HepG2 (cell line): ENCODE measurements around the gene GDF11. TPM values are rescaled to one million over a fixed set of nuclear protein-coding genes. Genes with fewer than 3 reads are reported as not detected.
A peak's percentile ranks its signal among the peaks of the same experiment; 100 is the strongest.

ENCODE experiments used
- AKNA ChIP-seq: sonication (generic); formaldehyde crosslinking; IDR thresholded peaks from 2 replicates; pipeline ENCODE4 v1.4.0; 2020; ENCODE audit warnings: missing genetic modification reagents, borderline replicate concordance
- DBP ChIP-seq: sonication (generic); formaldehyde crosslinking; IDR thresholded peaks from 2 replicates; pipeline ENCODE4 v1.4.0; 2020; ENCODE audit warnings: missing genetic modification reagents; ENCODE audit errors: not compliant biosample characterization
- HIC2 ChIP-seq: sonication (generic); formaldehyde crosslinking; IDR thresholded peaks from 2 replicates; pipeline ENCODE4 v1.9.0; 2022; ENCODE audit warnings: low read depth, missing genetic modification reagents
- IRF2 ChIP-seq: IDR thresholded peaks from 2 replicates; pipeline ENCODE4 v1.6.1; 2018; ENCODE audit warnings: missing genetic modification reagents, missing compliant biosample characterization
- IRX3 ChIP-seq: sonication (generic); formaldehyde crosslinking; IDR thresholded peaks from 2 replicates; pipeline ENCODE4 v1.8.1; 2023; ENCODE audit warnings: mild to moderate bottlenecking, low read depth, missing genetic modification reagents, borderline replicate concordance
- MED1 ChIP-seq: sonication (generic); formaldehyde crosslinking; IDR thresholded peaks from 2 replicates; pipeline ENCODE4 v1.4.0; 2020; ENCODE audit warnings: missing genetic modification reagents
- NFIB ChIP-seq: sonication (generic); formaldehyde crosslinking; IDR thresholded peaks from 2 replicates; pipeline ENCODE4 v1.9.0; 2021; ENCODE audit warnings: missing genetic modification reagents, mild to moderate bottlenecking, borderline replicate concordance
- RBFOX2 ChIP-seq: fragments of 200-400 bp; formaldehyde crosslinking; IDR thresholded peaks from 2 replicates; pipeline ENCODE4 v1.6.1; 2017; ENCODE audit warnings: low read depth, mild to moderate bottlenecking, low read length
- ZNF276 ChIP-seq: sonication (generic); formaldehyde crosslinking; IDR thresholded peaks from 2 replicates; pipeline ENCODE4 v1.4.0; 2020; ENCODE audit warnings: mild to moderate bottlenecking, low read depth, missing genetic modification reagents
- ZNF335 ChIP-seq: sonication (generic); formaldehyde crosslinking; IDR thresholded peaks from 2 replicates; pipeline ENCODE4 v1.4.0; 2020; ENCODE audit warnings: missing genetic modification reagents
- ZNF414 ChIP-seq: sonication (generic); formaldehyde crosslinking; IDR thresholded peaks from 2 replicates; pipeline ENCODE4 v1.5.0; 2020; ENCODE audit warnings: missing genetic modification reagents
- ZNF563 ChIP-seq: sonication (generic); formaldehyde crosslinking; IDR thresholded peaks from 2 replicates; pipeline ENCODE4 v1.8.0; 2022; ENCODE audit warnings: mild to moderate bottlenecking, moderate library complexity, missing genetic modification reagents
- ZNF589 ChIP-seq: sonication (generic); formaldehyde crosslinking; conservative IDR thresholded peaks from 2 replicates; pipeline ENCODE4 v1.8.0; 2022; ENCODE audit warnings: mild to moderate bottlenecking, moderate library complexity, missing genetic modification reagents
- ZNF709 ChIP-seq: sonication (generic); formaldehyde crosslinking; IDR thresholded peaks from 2 replicates; pipeline ENCODE4 v1.5.0; 2020; ENCODE audit warnings: mild to moderate bottlenecking, missing genetic modification reagents
- ZNF737 ChIP-seq: sonication (generic); formaldehyde crosslinking; IDR thresholded peaks from 2 replicates; pipeline ENCODE4 v1.5.0; 2020; ENCODE audit warnings: missing genetic modification reagents, mild to moderate bottlenecking, borderline replicate concordance
- polyA plus RNA-seq, 8 experiments: library from polyadenylated mRNA; depleted of rRNA in 3 of 8; stranded (reverse) in 7 of 8; unstranded in 1 of 8; fragments of >200 nt; fragmentation: Illumina TruSeq in 4 of 8; extraction: Trizol in 4 of 8; gene quantifications; 2 replicates each; pipeline versions ENCODE4 v1.2.1 to v1.2.3, GENCODE V29; 2011 to 2016; ENCODE audit warnings: low read depth in 4 of 8, missing spikeins in 1 of 8, mixed read lengths in 1 of 8; ENCODE audit not compliant: insufficient read depth in 1 of 8
- total RNA-seq, 5 experiments: library from RNA; depleted of rRNA; stranded (reverse); fragments of >200 nt; fragmentation: Illumina TruSeq; extraction: Trizol; gene quantifications; 2 replicates each; pipeline ENCODE4 v1.2.3, GENCODE V29; 2016; ENCODE audit warnings: low read depth in 1 of 5

GDF11 gene
- total and polyA plus RNA-seq, 2 of the 13 experiments (the other 11 are each of a cell fraction or from before 2014, with no cell fraction given), result 0.63 to 1.5 TPM

DNA sequence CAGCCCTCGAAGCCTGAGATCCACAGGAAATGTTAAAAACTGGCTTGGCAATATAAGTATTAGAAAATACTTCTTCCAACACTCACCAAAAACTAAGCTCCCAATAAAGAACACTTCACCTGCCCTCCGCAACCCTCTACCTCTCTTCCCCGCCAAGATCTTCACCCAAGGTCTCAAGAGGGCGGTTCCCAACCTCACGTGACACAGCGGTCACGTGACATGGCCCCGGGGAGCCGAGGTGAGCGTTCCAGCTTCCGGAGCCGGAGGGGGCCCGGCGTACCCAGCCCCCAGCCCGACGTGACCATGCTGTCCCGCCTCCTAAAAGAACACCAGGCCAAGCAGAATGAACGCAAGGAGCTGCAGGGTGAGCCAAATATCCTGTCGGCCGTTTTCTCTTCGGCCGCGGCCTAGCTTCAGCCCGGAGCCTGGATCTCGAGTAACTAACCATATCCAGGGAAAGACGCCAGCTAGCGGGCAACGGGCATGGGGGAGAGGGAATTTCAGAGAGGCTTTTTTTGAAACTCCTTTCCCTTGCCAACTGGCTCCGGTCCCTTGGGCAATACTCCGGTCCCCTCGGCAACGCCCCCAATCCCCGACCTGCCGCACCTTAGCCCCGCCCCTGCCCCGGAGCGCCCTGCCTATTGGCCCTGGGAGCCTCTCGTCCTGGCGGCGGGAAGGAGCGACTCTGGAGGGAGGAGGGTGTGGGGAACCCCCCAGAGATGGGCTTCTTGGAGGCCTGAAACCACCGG, 26.9 kb upstream of the GDF11 start, which contains the start of gene BLOC1S1 (continued):
- TF ChIP-seq ZNF589 (CRISPR knock-in tag) (peak; percentile 85; the same call in 1 of the 2 replicates), MED1 (CRISPR knock-in tag) (no peak; the same call in 1 of the 2 replicates), DBP (CRISPR knock-in tag) (no peak), ZNF414 (CRISPR knock-in tag) (peak; percentile 90; the same call in 1 of the 2 replicates), NFIB (no peak), ZNF737 (0 out of 2 replicates have a peak, but pooled peaks have one; percentile 43), RBFOX2 (peak; percentile 71), AKNA (CRISPR knock-in tag) (no peak), ZNF563 (0 out of 2 replicates have a peak, but pooled peaks have one; percentile 25), ZNF709 (CRISPR knock-in tag) (0 out of 2 replicates have a peak, but pooled peaks have one; percentile 45), ZNF276 (CRISPR knock-in tag) (0 out of 2 replicates have a peak, but pooled peaks have one; percentile 26), ZNF335 (no peak), IRF2 (CRISPR knock-in tag) (peak; percentile 83), HIC2 (no peak), IRX3 (0 out of 2 replicates have a peak, but pooled peaks have one; percentile 49)
